Measurements from ENCODE around the gene CRACR2A. TPM values are rescaled to one million over a fixed set of nuclear protein-coding genes. Genes with fewer than 3 reads are reported as not detected.

CRACR2A gene, protein sequence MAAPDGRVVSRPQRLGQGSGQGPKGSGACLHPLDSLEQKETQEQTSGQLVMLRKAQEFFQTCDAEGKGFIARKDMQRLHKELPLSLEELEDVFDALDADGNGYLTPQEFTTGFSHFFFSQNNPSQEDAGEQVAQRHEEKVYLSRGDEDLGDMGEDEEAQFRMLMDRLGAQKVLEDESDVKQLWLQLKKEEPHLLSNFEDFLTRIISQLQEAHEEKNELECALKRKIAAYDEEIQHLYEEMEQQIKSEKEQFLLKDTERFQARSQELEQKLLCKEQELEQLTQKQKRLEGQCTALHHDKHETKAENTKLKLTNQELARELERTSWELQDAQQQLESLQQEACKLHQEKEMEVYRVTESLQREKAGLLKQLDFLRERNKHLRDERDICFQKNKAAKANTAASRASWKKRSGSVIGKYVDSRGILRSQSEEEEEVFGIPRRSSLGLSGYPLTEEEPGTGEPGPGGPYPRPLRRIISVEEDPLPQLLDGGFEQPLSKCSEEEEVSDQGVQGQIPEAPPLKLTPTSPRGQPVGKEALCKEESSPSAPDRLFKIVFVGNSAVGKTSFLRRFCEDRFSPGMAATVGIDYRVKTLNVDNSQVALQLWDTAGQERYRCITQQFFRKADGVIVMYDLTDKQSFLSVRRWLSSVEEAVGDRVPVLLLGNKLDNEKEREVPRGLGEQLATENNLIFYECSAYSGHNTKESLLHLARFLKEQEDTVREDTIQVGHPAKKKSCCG
- total RNA-seq (1 to 10 TPM; 2.0 to 2.1 TPM), polyA plus RNA-seq (ENCODE audit: insufficient read length in 2 of 2) (1 to 10 TPM; 1.2 to 1.5 TPM)
- long read RNA-seq, donor 1: 0 reads
- long read RNA-seq, donor 2: 0 reads
- long read RNA-seq, donor 3: 0 reads
- long read RNA-seq, donor 4: 0 reads

DNA sequence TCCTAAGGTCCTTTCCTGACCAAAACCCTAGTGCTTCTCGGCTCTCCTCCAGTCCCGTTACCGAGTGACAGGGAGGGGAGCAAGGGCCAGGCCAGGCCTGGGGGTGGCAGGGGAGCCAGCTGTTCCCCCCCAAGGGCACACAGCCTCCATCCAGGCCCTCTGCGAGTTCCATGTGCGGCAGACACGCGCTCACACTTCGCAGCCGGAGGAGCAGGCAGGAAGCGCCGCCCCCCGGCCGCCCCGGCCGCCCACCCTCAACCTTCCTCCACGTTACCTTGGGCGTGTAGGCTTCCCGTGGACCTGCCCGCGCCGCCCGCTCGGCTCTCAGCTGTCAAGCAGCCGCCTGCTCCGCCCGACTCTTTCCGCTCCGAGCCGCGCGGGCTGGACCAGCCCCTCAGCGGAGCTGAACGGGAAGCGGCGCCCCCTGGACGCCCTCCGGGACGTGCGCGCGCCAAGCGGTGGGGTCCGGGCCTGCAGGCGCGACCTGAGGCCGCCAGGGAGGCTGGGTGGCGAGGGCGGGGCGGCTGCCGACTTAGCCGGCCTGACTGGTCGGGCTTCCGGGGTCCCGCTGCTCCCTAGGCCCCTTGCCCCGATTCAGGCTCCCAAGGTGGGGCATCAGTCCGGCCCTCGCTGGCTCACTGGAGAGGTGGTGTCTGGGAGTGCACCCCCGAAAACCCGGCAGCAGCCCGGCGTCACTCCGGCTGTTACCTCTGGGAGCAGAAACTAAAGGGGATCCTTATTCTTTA lies at the start of gene CRACR2A:
TSS of gene CRACR2A (minus strand) at position 369 of the 746 bp plus-strand sequence. CDS start 56,110 bp downstream, outside the sequence.
- WGBS (ENCODE audit: insufficient coverage): 6% methylated on average over 60 of the region's 62 CpGs
- no peaks in the 10 kb centered on the region for H3K9me3 ChIP-seq (ENCODE audit: control insufficient read depth, insufficient read depth, low read length)
- peak within 1 kb of the TSS; percentile 26 for H3K4me3 ChIP-seq (ENCODE audit: low read depth, low read length)
- peaks cover 2% of the 10 kb centered on the region for H3K27me3 ChIP-seq (ENCODE audit: control insufficient read depth, insufficient read depth, low read length)
- H3K4me1 ChIP-seq (ENCODE audit: control insufficient read depth, insufficient read depth, low read length): peaks cover 16% of the 10 kb centered on the region
- peak in 2 of 6 donors; percentile 45 to 69 for DNase-seq (ENCODE audit: low read depth in 4 of 6, low spot score in 6 of 6)
- H3K27ac ChIP-seq (ENCODE audit: low read depth, low read length): peak within 1 kb of the TSS; percentile 10
- no peaks in the 10 kb centered on the region for H3K36me3 ChIP-seq (ENCODE audit: control insufficient read depth, insufficient read depth, low read length)

DNA sequence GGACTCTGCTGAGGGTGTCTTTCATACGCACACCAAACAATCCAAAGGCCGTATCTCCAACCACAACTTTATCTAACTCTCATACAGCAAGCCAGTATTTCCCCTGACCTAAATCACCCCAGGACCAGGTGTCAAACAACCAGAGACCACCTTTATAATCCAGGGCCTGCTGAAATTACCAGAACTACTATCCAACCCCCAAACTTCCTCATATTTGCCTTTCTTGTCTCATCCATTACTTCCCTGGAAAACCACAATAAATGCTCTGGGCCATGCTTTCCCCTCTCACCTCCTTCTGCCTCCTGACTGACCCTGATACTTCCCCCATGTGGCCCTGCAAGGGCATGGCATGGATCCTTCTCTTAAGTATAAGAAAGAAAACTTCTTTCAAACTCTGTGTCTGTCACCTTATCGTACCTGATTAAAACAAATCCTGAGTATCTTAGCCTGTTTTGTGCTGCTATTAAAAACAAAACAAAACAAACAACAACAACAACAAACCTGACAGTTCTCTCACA lies 44.7 kb upstream of the CRACR2A start:
- Histone ChIP-seq H3K4me1 (ENCODE audit: control insufficient read depth, insufficient read depth, low read length) (no peaks in the 10 kb centered on the region), H3K9me3 (ENCODE audit: control insufficient read depth, insufficient read depth, low read length) (no peaks in the 10 kb centered on the region), H3K27me3 (ENCODE audit: control insufficient read depth, insufficient read depth, low read length) (no peaks in the 10 kb centered on the region), H3K27ac (ENCODE audit: low read depth, low read length) (no peak overlapping the region), H3K4me3 (ENCODE audit: low read depth, low read length) (no peak overlapping the region), H3K36me3 (ENCODE audit: control insufficient read depth, insufficient read depth, low read length) (no peaks in the 10 kb centered on the region)
- DNase-seq (ENCODE audit: low read depth in 4 of 6, low spot score in 6 of 6): no peak
- 88% methylated on average over 2 of the region's 3 CpGs for WGBS (ENCODE audit: insufficient coverage)

DNA sequence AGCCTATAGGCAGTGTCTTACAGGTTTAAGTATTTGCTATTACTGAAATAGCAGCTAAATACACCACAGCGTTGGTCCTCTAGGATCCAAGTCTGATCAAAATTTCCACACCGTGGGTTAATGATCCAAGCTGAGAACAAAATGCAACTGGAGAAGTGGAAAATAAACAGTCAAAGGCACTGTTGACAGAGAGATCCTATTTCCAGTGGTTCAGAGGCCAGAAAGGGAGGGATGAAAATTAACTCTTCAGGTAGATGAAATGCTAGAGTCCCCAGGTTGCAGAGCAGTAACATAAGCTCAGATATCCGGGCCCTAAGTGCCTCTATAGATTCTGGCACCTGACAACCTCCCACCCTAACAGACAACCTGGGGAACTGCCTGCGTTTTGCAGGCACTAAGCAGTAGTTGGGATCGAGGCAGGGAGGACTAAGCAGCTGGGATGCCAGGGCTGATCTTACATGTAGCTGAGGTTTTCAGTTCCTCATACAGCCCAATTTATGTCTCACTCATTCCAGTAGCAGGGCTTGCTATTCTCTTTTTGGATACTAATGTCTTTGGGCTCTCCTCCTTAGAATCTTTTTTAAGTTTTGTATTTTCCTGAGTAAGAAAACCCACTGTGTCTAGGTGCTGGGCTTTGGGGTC lies 42.7 kb upstream of the CRACR2A start:
- H3K4me1 ChIP-seq (ENCODE audit: control insufficient read depth, insufficient read depth, low read length): peaks cover 3% of the 10 kb centered on the region
- WGBS (ENCODE audit: insufficient coverage): 66% methylated on average over 2 of the region's 5 CpGs
- no peak overlapping the region for H3K27ac ChIP-seq (ENCODE audit: low read depth, low read length)
- H3K4me3 ChIP-seq (ENCODE audit: low read depth, low read length): no peak overlapping the region
- no peaks in the 10 kb centered on the region for H3K9me3 ChIP-seq (ENCODE audit: control insufficient read depth, insufficient read depth, low read length)
- no peaks in the 10 kb centered on the region for H3K36me3 ChIP-seq (ENCODE audit: control insufficient read depth, insufficient read depth, low read length)
- H3K27me3 ChIP-seq (ENCODE audit: control insufficient read depth, insufficient read depth, low read length): no peaks in the 10 kb centered on the region
- DNase-seq (ENCODE audit: low read depth in 4 of 6, low spot score in 6 of 6): no peak

DNA sequence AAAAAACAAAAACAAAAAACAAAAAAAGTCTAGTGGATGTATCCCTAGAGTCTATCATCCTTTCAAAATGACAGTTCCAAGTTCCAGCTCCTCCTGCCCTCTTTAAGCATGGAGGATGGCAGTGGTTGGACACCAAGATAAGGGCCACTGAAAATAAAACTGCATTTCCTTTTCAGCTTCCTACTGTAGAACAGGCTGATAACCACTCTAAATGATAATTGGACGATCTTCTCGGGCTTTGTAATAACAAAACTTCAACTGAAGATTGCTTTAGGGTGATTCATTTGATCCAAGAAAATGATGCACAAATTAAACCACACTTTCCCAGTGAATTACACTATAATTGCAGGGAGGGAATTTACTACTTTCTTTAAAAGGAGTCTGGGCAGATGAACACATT lies 42.2 kb upstream of the CRACR2A start:
- Histone ChIP-seq H3K27ac (ENCODE audit: low read depth, low read length) (no peak overlapping the region), H3K4me3 (ENCODE audit: low read depth, low read length) (no peak overlapping the region), H3K27me3 (ENCODE audit: control insufficient read depth, insufficient read depth, low read length) (no peaks in the 10 kb centered on the region), H3K4me1 (ENCODE audit: control insufficient read depth, insufficient read depth, low read length) (peaks cover 3% of the 10 kb centered on the region), H3K9me3 (ENCODE audit: control insufficient read depth, insufficient read depth, low read length) (no peaks in the 10 kb centered on the region), H3K36me3 (ENCODE audit: control insufficient read depth, insufficient read depth, low read length) (no peaks in the 10 kb centered on the region)
- no CpG with 5 or more reads among the region's 2 CpGs for WGBS (ENCODE audit: insufficient coverage)
- peak in 1 of 6 donors; percentile 78 for DNase-seq (ENCODE audit: low read depth in 4 of 6, low spot score in 6 of 6)

DNA sequence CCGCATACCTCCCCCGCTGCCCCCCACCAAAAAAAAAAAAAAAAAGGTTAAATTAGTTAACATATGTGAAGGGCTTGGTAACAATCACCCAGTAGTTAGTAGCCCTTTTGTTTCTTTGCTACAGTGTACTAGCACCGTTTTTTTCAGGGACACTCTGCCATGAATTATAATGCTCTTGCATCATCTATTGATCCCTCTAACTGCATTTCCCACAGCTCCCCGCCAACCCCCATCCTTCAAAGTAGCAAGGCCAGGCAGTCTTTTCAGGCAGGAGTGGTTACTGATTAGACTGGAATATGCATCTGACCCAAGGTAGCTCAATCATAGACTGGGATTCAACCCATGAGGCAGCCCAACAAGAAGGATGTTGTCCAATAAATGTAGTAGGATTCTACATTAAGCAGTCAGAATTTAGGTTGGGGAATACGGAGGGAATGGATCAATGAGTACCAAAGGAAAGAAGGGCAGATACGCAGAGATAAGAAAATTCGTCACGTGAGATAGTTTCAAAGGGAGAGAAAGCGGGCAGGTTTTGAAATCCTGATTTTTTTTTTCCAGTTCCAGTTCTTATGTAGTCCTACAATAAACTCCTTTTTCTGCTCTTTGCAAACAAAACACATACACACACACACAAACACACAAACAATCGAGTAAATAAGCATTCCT lies 39.8 kb upstream of the CRACR2A start:
- Histone ChIP-seq H3K36me3 (ENCODE audit: control insufficient read depth, insufficient read depth, low read length) (no peaks in the 10 kb centered on the region), H3K9me3 (ENCODE audit: control insufficient read depth, insufficient read depth, low read length) (no peaks in the 10 kb centered on the region), H3K27me3 (ENCODE audit: control insufficient read depth, insufficient read depth, low read length) (no peaks in the 10 kb centered on the region), H3K4me1 (ENCODE audit: control insufficient read depth, insufficient read depth, low read length) (peaks cover 3% of the 10 kb centered on the region), H3K27ac (ENCODE audit: low read depth, low read length) (no peak overlapping the region), H3K4me3 (ENCODE audit: low read depth, low read length) (no peak overlapping the region)
- peak in 1 of 6 donors; percentile 38 for DNase-seq (ENCODE audit: low read depth in 4 of 6, low spot score in 6 of 6)
- WGBS (ENCODE audit: insufficient coverage): no CpG with 5 or more reads among the region's 10 CpGs

DNA sequence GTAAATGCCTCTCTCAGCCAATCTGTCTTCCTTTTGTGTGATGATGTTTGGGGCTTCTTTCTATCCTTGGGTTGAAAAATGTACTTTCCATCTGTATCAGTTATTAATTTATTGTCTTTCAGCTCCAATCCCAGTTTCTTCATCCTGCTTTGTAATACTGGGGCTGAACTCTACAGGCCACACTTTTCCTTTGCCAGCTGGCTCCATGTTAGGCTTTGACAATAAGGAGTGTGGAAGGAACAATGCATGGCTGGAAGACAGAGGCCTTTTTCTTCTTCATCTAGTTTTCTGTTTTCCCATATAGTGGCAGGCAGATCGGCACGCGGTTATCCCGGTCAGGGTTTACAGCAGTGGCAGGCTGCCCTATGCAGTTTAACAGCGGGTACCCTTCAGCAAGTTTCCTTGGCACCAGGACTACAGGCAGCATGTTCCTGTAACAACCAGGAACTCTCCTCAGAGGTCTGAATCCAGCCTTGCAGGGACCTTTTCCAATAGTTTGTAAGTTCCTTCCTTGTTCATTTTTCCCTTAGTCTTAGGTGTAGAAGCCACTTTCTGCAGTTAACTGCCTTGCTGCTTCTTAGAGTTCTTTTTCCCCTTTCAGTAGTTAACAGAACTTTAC lies 38.5 kb upstream of the CRACR2A start:
- 20% methylated on average over 5 of the region's 5 CpGs for WGBS (ENCODE audit: insufficient coverage)
- no peaks in the 10 kb centered on the region for H3K36me3 ChIP-seq (ENCODE audit: control insufficient read depth, insufficient read depth, low read length)
- H3K4me1 ChIP-seq (ENCODE audit: control insufficient read depth, insufficient read depth, low read length): peaks cover 3% of the 10 kb centered on the region
- H3K9me3 ChIP-seq (ENCODE audit: control insufficient read depth, insufficient read depth, low read length): no peaks in the 10 kb centered on the region
- H3K4me3 ChIP-seq (ENCODE audit: low read depth, low read length): no peak overlapping the region
- DNase-seq (ENCODE audit: low read depth in 4 of 6, low spot score in 6 of 6): peak in 3 of 6 donors; percentile 23 to 47 (median 30)
- no peaks in the 10 kb centered on the region for H3K27me3 ChIP-seq (ENCODE audit: control insufficient read depth, insufficient read depth, low read length)
- no peak overlapping the region for H3K27ac ChIP-seq (ENCODE audit: low read depth, low read length)

DNA sequence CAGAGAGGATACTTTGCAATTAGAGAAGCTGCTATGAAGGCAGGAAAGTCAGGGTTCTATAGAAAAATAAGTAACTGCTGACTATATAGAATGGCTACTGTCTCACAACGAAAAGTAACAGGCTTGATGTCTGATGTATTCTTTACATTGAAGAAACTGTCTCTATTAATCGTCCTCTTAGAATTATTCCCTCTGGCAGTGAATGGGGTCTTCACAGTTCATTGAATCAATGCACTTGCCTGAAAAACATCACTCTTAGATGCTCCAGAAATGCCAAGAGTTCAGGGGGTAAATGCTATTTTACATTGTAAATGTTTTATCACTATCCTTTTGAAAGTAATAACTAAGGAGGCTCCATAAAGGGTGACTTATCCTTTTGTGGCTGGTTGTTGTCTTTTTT lies 37.7 kb upstream of the CRACR2A start:
- Histone ChIP-seq H3K27ac (ENCODE audit: low read depth, low read length) (no peak overlapping the region), H3K4me1 (ENCODE audit: control insufficient read depth, insufficient read depth, low read length) (peaks cover 3% of the 10 kb centered on the region), H3K4me3 (ENCODE audit: low read depth, low read length) (no peak overlapping the region), H3K36me3 (ENCODE audit: control insufficient read depth, insufficient read depth, low read length) (no peaks in the 10 kb centered on the region), H3K9me3 (ENCODE audit: control insufficient read depth, insufficient read depth, low read length) (no peaks in the 10 kb centered on the region), H3K27me3 (ENCODE audit: control insufficient read depth, insufficient read depth, low read length) (no peaks in the 10 kb centered on the region)
- WGBS (ENCODE audit: insufficient coverage): no CpG with 5 or more reads among the region's 2 CpGs
- DNase-seq (ENCODE audit: low read depth in 4 of 6, low spot score in 6 of 6): peak in 1 of 6 donors; percentile 39

DNA sequence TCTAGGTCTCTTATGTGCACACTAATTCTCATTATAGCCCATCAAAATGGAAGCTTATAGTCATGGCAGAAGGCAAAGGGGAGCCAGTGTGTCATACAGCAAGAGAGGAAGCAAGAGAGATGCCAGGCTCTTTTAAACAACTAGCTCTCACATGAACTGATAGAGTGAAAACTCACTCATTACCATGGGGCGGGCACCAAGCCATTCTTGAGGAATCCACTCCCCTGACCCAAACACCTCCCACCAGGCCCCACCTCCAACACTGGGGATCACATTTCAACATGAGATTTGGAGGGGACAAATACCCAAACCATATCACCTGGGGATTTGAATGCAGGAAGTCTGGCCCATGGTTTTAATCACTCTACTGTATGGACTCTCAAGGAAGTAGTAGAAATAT lies 36.9 kb upstream of the CRACR2A start:
- Histone ChIP-seq H3K4me3 (ENCODE audit: low read depth, low read length) (no peak overlapping the region), H3K9me3 (ENCODE audit: control insufficient read depth, insufficient read depth, low read length) (no peaks in the 10 kb centered on the region), H3K27me3 (ENCODE audit: control insufficient read depth, insufficient read depth, low read length) (no peaks in the 10 kb centered on the region), H3K4me1 (ENCODE audit: control insufficient read depth, insufficient read depth, low read length) (peaks cover 3% of the 10 kb centered on the region), H3K27ac (ENCODE audit: low read depth, low read length) (no peak overlapping the region), H3K36me3 (ENCODE audit: control insufficient read depth, insufficient read depth, low read length) (no peaks in the 10 kb centered on the region)
- WGBS (ENCODE audit: insufficient coverage): no CpG with 5 or more reads among the region's 1 CpG
- DNase-seq (ENCODE audit: low read depth in 4 of 6, low spot score in 6 of 6): no peak
